ENCODE data around the gene DPT.

The DPT gene

GRCh38 chr1:168654198-168654915 is 74.6 kb downstream of the DPT start:
- no peak for DNase-seq

GRCh38 chr1:168653567-168653966 is 75.4 kb downstream of the DPT start:
- DNase-seq: no peak

DNA sequence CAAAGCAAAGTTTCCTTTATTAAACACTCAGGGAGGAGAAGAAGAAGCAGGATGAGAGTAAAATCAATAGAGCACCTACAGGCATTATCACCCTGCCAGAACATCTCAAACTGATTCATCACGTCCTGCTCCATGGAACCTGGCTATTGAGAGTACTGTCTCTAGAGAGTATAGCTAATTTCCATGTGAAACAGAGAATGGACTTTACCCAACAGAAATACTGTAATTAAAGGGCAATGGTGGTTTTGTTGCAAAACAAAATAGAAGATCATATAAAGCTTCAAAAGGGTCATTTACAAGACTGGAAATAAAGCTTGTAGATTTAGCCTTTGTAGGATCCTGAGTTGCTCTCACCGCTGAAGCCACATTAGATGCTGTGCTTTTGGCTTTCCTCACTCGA is 83.3 kb downstream of the DPT start:
- no peak for DNase-seq

Data from stimulated activated CD4-positive, alpha-beta T cell treated with anti-CD3 and anti-CD28 coated beads, Interleukin-2, amount 100 ng/mL, for 48 hours (primary cell).